PC-9 (cell line): ENCODE measurements around the gene SIAE. TPM values are rescaled to one million over a fixed set of nuclear protein-coding genes. Genes with fewer than 3 reads are reported as not detected.

Experiments
- BruUV-seq: library from RNA; stranded (reverse); fragments of 400-500 nt; replicated peaks from 2 replicates; lab custom pipeline; 2021; lab: Mats Ljungman, UMichigan
- CTCF ChIA-PET: fragments of 300-600 bp; sonication (Branson Sonifier 250); formaldehyde crosslinking; loops from one replicate; lab custom pipeline; 2022; ENCODE audit warnings: antibody characterized with exemption; lab: Charles Lee
- POLR2A ChIA-PET: fragments of 300-600 bp; sonication (Branson Sonifier 250); formaldehyde crosslinking; loops from one replicate; lab custom pipeline; 2022; ENCODE audit warnings: antibody characterized with exemption; ENCODE audit not compliant: unreplicated experiment; lab: Charles Lee
- DNase-seq, 2 experiments: peaks; one replicate each; pipeline versions ENCODE4 v3.0.0 to v3.0.0-alpha.2; 2015 to 2022; ENCODE audit warnings: mixed read lengths in 1 of 2
- H2AFZ ChIP-seq: fragments of 200-600 bp; sonication (generic); 2 replicates; pipeline ENCODE4 v1.8.1; 2017; ENCODE audit warnings: antibody characterized with exemption
- H3F3A ChIP-seq: fragments of 200-600 bp; sonication (generic); 2 replicates; pipeline ENCODE4 v1.8.1; 2017; ENCODE audit warnings: antibody characterized with exemption, mild to moderate bottlenecking, low read depth; ENCODE audit not compliant: insufficient read depth
- H3K27ac ChIP-seq: fragments of 200-600 bp; sonication (generic); 2 replicates; pipeline ENCODE4 v1.6.1; 2016; ENCODE audit warnings: mixed run types
- H3K27me3 ChIP-seq: fragments of 200-600 bp; sonication (generic); 2 replicates; pipeline ENCODE4 v1.6.1; 2016; ENCODE audit warnings: low read depth, mixed run types; ENCODE audit not compliant: insufficient read depth
- H3K36me3 ChIP-seq: fragments of 200-600 bp; sonication (generic); 2 replicates; pipeline ENCODE4 v1.6.1; 2016; ENCODE audit warnings: low read depth, mixed run types
- H3K4me1 ChIP-seq: fragments of 200-600 bp; sonication (generic); replicated peaks from 2 replicates; pipeline ENCODE4 v1.6.1; 2016; ENCODE audit warnings: mixed run types; ENCODE audit not compliant: insufficient read depth
- H3K4me2 ChIP-seq: fragments of 200-600 bp; sonication (generic); 2 replicates; pipeline ENCODE4 v1.6.1; 2017; ENCODE audit warnings: mixed run types
- H3K4me3 ChIP-seq: fragments of 200-600 bp; sonication (generic); 2 replicates; pipeline ENCODE4 v1.6.1; 2016; ENCODE audit warnings: mixed run types
- H3K79me2 ChIP-seq: fragments of 200-600 bp; sonication (generic); 2 replicates; pipeline ENCODE4 v1.6.1; 2017; ENCODE audit warnings: low read depth, mixed run types
- H3K9me2 ChIP-seq: fragments of 200-600 bp; sonication (generic); 2 replicates; pipeline ENCODE4 v1.8.1; 2017; ENCODE audit warnings: mild to moderate bottlenecking; ENCODE audit not compliant: insufficient read depth
- H3K9me3 ChIP-seq: fragments of 200-600 bp; sonication (generic); 2 replicates; pipeline ENCODE4 v1.8.1; 2016; ENCODE audit warnings: low read depth; ENCODE audit not compliant: insufficient read depth
- H4K20me1 ChIP-seq: fragments of 200-600 bp; sonication (generic); 2 replicates; pipeline ENCODE4 v1.8.1; 2017; ENCODE audit not compliant: insufficient read depth
- CTCF ChIP-seq: fragments of 200-600 bp; sonication (generic); conservative IDR thresholded peaks from 2 replicates; pipeline ENCODE4 v1.6.1; 2017; ENCODE audit warnings: mixed run types, antibody characterized with exemption, mild to moderate bottlenecking, moderate library complexity
- EZH2 ChIP-seq: fragments of 200-600 bp; sonication (generic); IDR thresholded peaks from 2 replicates; pipeline ENCODE4 v1.8.0; 2017; ENCODE audit warnings: antibody characterized with exemption, low read depth
- intact Hi-C: fragments of 100-400 bp; cut with micrococcal nuclease; formaldehyde crosslinking; loops from one replicate; pipeline ENCODE4 v1.10.0; 2022; ENCODE audit not compliant: unreplicated experiment
- total RNA-seq: library from RNA; stranded (reverse); gene quantifications from 2 replicates; pipeline ENCODE4 v1.2.3, GENCODE V29; 2021

The SIAE gene
- total RNA-seq, 1 experiment from 2014 or later: 29.2 TPM

- CTCF ChIA-PET: no interaction called here
Measured at GRCh38 chr11:124600621-124601320, 72.8 kb downstream of the SIAE start.

GRCh38 chr11:124597626-124598025, 75.9 kb downstream of the SIAE start:
- no peak overlapping the region for H3K4me2 ChIP-seq
- H3K9me3 ChIP-seq: no peaks in the 10 kb centered on the region
- H2AFZ ChIP-seq: no peak overlapping the region
- H3K36me3 ChIP-seq: no peaks in the 10 kb centered on the region
- CTCF ChIA-PET: no interaction called here
- no peaks in the 10 kb centered on the region for H3K79me2 ChIP-seq
- no TSS peak for BruUV-seq
- no peak for DNase-seq
- no peaks in the 10 kb centered on the region for H3K9me2 ChIP-seq
- H3K27ac ChIP-seq: no peak overlapping the region
- H3K4me1 ChIP-seq: no peaks in the 10 kb centered on the region
- H3K4me3 ChIP-seq: no peak overlapping the region
- no peaks in the 10 kb centered on the region for H4K20me1 ChIP-seq
- POLR2A ChIA-PET: no interaction called here
- peaks cover 17% of the 10 kb centered on the region for H3K27me3 ChIP-seq
- no peak for TF ChIP-seq EZH2
- no peak for TF ChIP-seq CTCF
- H3F3A ChIP-seq: no peaks in the 10 kb centered on the region
- intact Hi-C loops: no loop called here

More at GRCh38 chr11:124600621-124601320, 72.8 kb downstream of the SIAE start:
- Histone ChIP-seq H3K4me1 (no peaks in the 10 kb centered on the region), H3K4me3 (no peak overlapping the region), H3K9me3 (no peaks in the 10 kb centered on the region), H3K36me3 (no peaks in the 10 kb centered on the region), H3K9me2 (no peaks in the 10 kb centered on the region), H3K27ac (no peak overlapping the region), H3F3A (no peaks in the 10 kb centered on the region), H3K79me2 (no peaks in the 10 kb centered on the region), H3K27me3 (0 out of 2 replicates have a peak, but pooled peaks cover 3% of the 10 kb centered on the region), H4K20me1 (no peaks in the 10 kb centered on the region), H3K4me2 (no peak overlapping the region), H2AFZ (no peak overlapping the region)
- TF ChIP-seq CTCF (no peak), EZH2 (no peak)
- intact Hi-C loops: no loop called here
- DNase-seq: no peak
- POLR2A ChIA-PET: no interaction called here
- BruUV-seq: no TSS peak

GRCh38 chr11:124595302-124595701, 78.2 kb downstream of the SIAE start:
- no peaks in the 10 kb centered on the region for H3K79me2 ChIP-seq
- CTCF ChIA-PET: no interaction called here
- H3K9me3 ChIP-seq: no peaks in the 10 kb centered on the region
- no peaks in the 10 kb centered on the region for H4K20me1 ChIP-seq
- TF ChIP-seq CTCF (no peak), EZH2 (no peak)
- no peaks in the 10 kb centered on the region for H3K36me3 ChIP-seq
- H3K9me2 ChIP-seq: no peaks in the 10 kb centered on the region
- POLR2A ChIA-PET: no interaction called here
- H3K4me3 ChIP-seq: no peak overlapping the region
- BruUV-seq: no TSS peak
- no peak overlapping the region for H3K4me2 ChIP-seq
- DNase-seq: no peak
- H3F3A ChIP-seq: no peaks in the 10 kb centered on the region
- H2AFZ ChIP-seq: no peak overlapping the region
- intact Hi-C loops: no loop called here
- H3K4me1 ChIP-seq: no peaks in the 10 kb centered on the region
- peaks cover 31% of the 10 kb centered on the region for H3K27me3 ChIP-seq
- no peak overlapping the region for H3K27ac ChIP-seq
